Osteocyte (in vitro differentiated cells): ENCODE results near the gene ACTN4. TPM values are rescaled to one million over a fixed set of nuclear protein-coding genes. Genes with fewer than 3 reads are reported as not detected.

Experiments used
- DNase-seq: peaks from one replicate; pipeline ENCODE4 v3.0.0; 2021; ENCODE audit warnings: mixed read lengths; ENCODE audit not compliant: unreplicated experiment; ENCODE audit errors: extremely low spot score
- H3K27ac Mint-ChIP-seq: one replicate; pipeline ENCODE4 v1.8.0; 2021; ENCODE audit warnings: mild to moderate bottlenecking, mixed read lengths; ENCODE audit not compliant: unreplicated experiment
- H3K27me3 Mint-ChIP-seq: one replicate; pipeline ENCODE4 v1.8.0; 2021; ENCODE audit warnings: mixed read lengths; ENCODE audit not compliant: unreplicated experiment
- H3K36me3 Mint-ChIP-seq: one replicate; pipeline ENCODE4 v1.8.0; 2021; ENCODE audit warnings: mixed read lengths; ENCODE audit not compliant: unreplicated experiment
- H3K4me1 Mint-ChIP-seq: one replicate; pipeline ENCODE4 v1.8.0; 2021; ENCODE audit warnings: mixed read lengths; ENCODE audit not compliant: unreplicated experiment
- H3K4me3 Mint-ChIP-seq: one replicate; pipeline ENCODE4 v1.8.0; 2021; ENCODE audit warnings: mild to moderate bottlenecking, moderate library complexity, mixed read lengths; ENCODE audit not compliant: unreplicated experiment
- H3K9me3 Mint-ChIP-seq: one replicate; pipeline ENCODE4 v1.8.0; 2021; ENCODE audit warnings: mixed read lengths; ENCODE audit not compliant: unreplicated experiment
- CTCF ChIP-seq: fragments of 200-600 bp; sonication (generic); IDR thresholded peaks from 2 replicates; pipeline ENCODE4 v1.5.0; 2021; ENCODE audit warnings: antibody characterized with exemption, mild to moderate bottlenecking, moderate library complexity
- total RNA-seq: library from RNA; stranded (reverse); gene quantifications from 2 replicates; pipeline ENCODE4 v1.2.1, GENCODE V29; 2021

Gene ACTN4
- total RNA-seq, 1 donor from 2014 or later, result 525 TPM

- Mint-ChIP-seq H3K9me3 (no peaks in the 10 kb centered on the region), H3K27me3 (no peaks in the 10 kb centered on the region), H3K36me3 (peaks cover 4% of the 10 kb centered on the region), H3K4me1 (peaks cover 56% of the 10 kb centered on the region), H3K4me3 (peak overlapping the region; percentile 98), H3K27ac (peak overlapping the region; percentile 99)
- TF ChIP-seq CTCF, result no peak
- no peak for DNase-seq
These were observed 1.4 kb downstream of the ACTN4 start for GRCh38 chr19:38648769-38649304.

- H3K27ac Mint-ChIP-seq, result peak overlapping the region; percentile 99
- H3K36me3 Mint-ChIP-seq, result peaks cover 4% of the 10 kb centered on the region
- peak overlapping the region; percentile 98 for H3K4me3 Mint-ChIP-seq
- H3K4me1 Mint-ChIP-seq, result peaks cover 63% of the 10 kb centered on the region
- TF ChIP-seq CTCF, result no peak
- H3K27me3 Mint-ChIP-seq, result no peaks in the 10 kb centered on the region
- no peak for DNase-seq
- H3K9me3 Mint-ChIP-seq, result no peaks in the 10 kb centered on the region
These were observed 2.1 kb downstream of the ACTN4 start for GRCh38 chr19:38649305-38650171.

DNA sequence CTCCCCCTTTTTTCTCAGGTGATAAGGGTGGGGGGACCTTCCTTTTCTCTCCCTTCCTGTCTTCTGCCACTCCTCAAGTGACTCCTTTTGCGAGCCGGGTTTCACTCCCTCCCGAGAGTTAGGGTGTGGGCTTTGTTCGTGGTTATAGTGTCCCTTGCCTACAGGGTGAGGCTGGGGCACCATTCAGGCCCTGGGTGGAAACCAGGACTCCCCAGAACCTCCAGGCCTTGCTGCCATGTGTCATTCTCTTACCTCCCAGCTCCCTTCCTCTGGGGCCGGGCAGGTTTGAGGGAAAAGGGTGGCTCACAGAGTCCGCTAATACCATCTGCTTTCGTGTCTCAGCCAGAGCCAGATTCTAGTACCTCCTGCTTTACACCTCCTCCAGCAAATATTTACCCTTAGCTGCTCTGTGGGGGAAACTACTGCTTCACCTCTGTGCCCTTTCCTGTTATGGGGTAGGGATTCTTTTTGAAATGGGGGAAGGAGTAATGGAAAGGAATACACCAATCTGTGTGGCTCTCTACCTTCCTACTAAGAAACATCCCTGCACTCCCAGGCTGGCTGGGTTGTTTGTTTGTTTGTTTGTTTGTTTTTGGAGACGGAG is 2.8 kb downstream of the ACTN4 start:
- Mint-ChIP-seq H3K9me3 (no peaks in the 10 kb centered on the region), H3K4me3 (peak overlapping the region; percentile 98), H3K4me1 (peaks cover 70% of the 10 kb centered on the region), H3K36me3 (peaks cover 4% of the 10 kb centered on the region), H3K27ac (peak overlapping the region; percentile 99), H3K27me3 (no peaks in the 10 kb centered on the region)
- no peak for TF ChIP-seq CTCF
- no peak for DNase-seq

- no peak for TF ChIP-seq CTCF
- peak overlapping the region; percentile 99 for H3K27ac Mint-ChIP-seq
- peak overlapping the region; percentile 98 for H3K4me3 Mint-ChIP-seq
- no peaks in the 10 kb centered on the region for H3K27me3 Mint-ChIP-seq
- DNase-seq, result no peak
- H3K9me3 Mint-ChIP-seq, result no peaks in the 10 kb centered on the region
- peaks cover 78% of the 10 kb centered on the region for H3K4me1 Mint-ChIP-seq
- H3K36me3 Mint-ChIP-seq, result peaks cover 4% of the 10 kb centered on the region
These were observed 3.6 kb downstream of the ACTN4 start for GRCh38 chr19:38650911-38651584.
